ENCODE measurements around the gene MED4. TPM values are rescaled to one million over a fixed set of nuclear protein-coding genes. Genes with fewer than 3 reads are reported as not detected.

Gene MED4, protein sequence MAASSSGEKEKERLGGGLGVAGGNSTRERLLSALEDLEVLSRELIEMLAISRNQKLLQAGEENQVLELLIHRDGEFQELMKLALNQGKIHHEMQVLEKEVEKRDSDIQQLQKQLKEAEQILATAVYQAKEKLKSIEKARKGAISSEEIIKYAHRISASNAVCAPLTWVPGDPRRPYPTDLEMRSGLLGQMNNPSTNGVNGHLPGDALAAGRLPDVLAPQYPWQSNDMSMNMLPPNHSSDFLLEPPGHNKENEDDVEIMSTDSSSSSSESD
- 51.6 and 51.7 TPM in 2 replicates for total RNA-seq (2021)
- Bru-seq, nascent RNA = percentile 95 among the genes with signal in this experiment
- BruChase-seq, experiment 1, labeled RNA remaining after a 2-hour chase = percentile 94 among the genes with signal in this experiment
- BruChase-seq, experiment 2, labeled RNA remaining after a 6-hour chase = percentile 88 among the genes with signal in this experiment
- long read RNA-seq, transcript MED4-202 (7 exons, 931 nt) = minor isoform, 36 of 164 reads
- long read RNA-seq, transcript MED4-201 (7 exons, 2,022 nt) = major isoform, 110 of 164 reads
- long read RNA-seq, partial matches to known transcripts = 1 of 164 reads
- long read RNA-seq, other reads (novel, unspliced or antisense) = 17 of 164 reads

- intact Hi-C loops (cut with micrococcal nuclease; ENCODE audit: unreplicated experiment) = no loop called here
- peak within 1 kb of the TSS; percentile 95 for H3K27ac ChIP-seq (ENCODE audit: low read depth, low read length, poor library complexity, severe bottlenecking)
- BruUV-seq (replicated peaks) = no TSS peak
- TF ChIP-seq CTCF (conservative IDR thresholded peaks at IDR 0.05; ENCODE audit: low read depth, low read length) (peak; percentile 99), EZH2 (IDR thresholded peaks at IDR 0.05; ENCODE audit: borderline replicate concordance, low read depth, low read length, poor library complexity, severe bottlenecking) (no peak)
- H3K4me3 ChIP-seq (ENCODE audit: low read depth, low read length, poor library complexity, severe bottlenecking) = peak within 1 kb of the TSS; percentile 85
- no peaks in the 10 kb centered on the region for H3K9me3 ChIP-seq (ENCODE audit: low read depth, low read length, poor library complexity, severe bottlenecking)
- peak; percentile 98 for DNase-seq (ENCODE audit: low spot score)
- ChIA-PET POLR2A (ENCODE audit: low non-redundant PET) (interaction anchor here (0.6 kb wide), 1 partner anchor 79 kb away, joined by 3 read pairs; no protein-coding TSS in a partner anchor), CTCF (interaction anchor here (0.7 kb wide), 4 partner anchors 49 to 485 kb away, joined by 3 to 5 read pairs (median 4); no protein-coding TSS in a partner anchor)
- no peaks in the 10 kb centered on the region for H3K27me3 ChIP-seq (replicated peaks; ENCODE audit: insufficient read depth, low read depth, low read length, poor library complexity)
- no peaks in the 10 kb centered on the region for H3K36me3 ChIP-seq (ENCODE audit: insufficient read depth, low read length, poor library complexity, severe bottlenecking)
- peaks cover 15% of the 10 kb centered on the region for H3K4me1 ChIP-seq (ENCODE audit: insufficient read depth, low read length, poor library complexity, severe bottlenecking)
Measured at GRCh38 chr13:48094781-48095502, at the start of gene MED4. Gene MED4, minus strand, starts transcription at chr13:48095104. Its CDS starts 26 bp downstream, at chr13:48095078.

DNA sequence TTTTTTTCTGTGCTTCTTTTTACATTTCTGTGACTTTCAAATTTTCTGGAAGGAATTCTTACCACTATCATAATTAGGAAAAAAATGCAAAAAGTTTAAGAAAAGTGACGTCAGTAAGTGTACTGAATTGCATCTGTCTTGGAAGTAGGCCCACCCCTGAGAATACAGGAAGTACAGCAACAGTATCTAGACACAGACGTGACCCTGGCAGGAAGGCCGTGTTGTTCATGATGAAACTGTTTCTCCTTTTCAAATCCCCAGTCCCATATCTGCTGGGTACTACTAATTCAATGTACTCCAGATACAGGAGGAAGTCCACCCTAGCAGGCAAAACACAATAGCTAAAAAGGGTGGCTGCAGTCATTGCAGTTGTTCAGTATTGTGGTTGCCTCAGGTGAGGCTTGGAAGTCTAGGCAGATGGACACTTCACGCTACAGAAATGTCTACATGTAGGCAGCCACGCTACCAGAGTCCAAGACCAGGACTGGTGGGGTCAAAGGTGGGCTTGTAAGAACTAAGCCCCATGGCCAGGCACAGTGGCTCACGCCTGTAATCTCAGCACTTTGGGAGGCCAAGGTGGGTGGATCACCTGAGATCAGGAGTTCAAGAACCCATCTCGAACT, 49.6 kb upstream of the MED4 start:
- no peak for DNase-seq (ENCODE audit: low spot score)
- no peak for TF ChIP-seq EZH2 (IDR thresholded peaks at IDR 0.05; ENCODE audit: borderline replicate concordance, low read depth, low read length, poor library complexity, severe bottlenecking)
- TF ChIP-seq CTCF (conservative IDR thresholded peaks at IDR 0.05; ENCODE audit: low read depth, low read length) = no peak
- no peaks in the 10 kb centered on the region for H3K4me1 ChIP-seq (ENCODE audit: insufficient read depth, low read length, poor library complexity, severe bottlenecking)
- ChIA-PET CTCF (no interaction called here), POLR2A (ENCODE audit: low non-redundant PET) (no interaction called here)
- BruUV-seq (replicated peaks) = no TSS peak
- no peak overlapping the region for H3K27ac ChIP-seq (ENCODE audit: low read depth, low read length, poor library complexity, severe bottlenecking)
- intact Hi-C loops (cut with micrococcal nuclease; ENCODE audit: unreplicated experiment) = no loop called here
- no peaks in the 10 kb centered on the region for H3K27me3 ChIP-seq (replicated peaks; ENCODE audit: insufficient read depth, low read depth, low read length, poor library complexity)
- no peak overlapping the region for H3K4me3 ChIP-seq (ENCODE audit: low read depth, low read length, poor library complexity, severe bottlenecking)
- H3K36me3 ChIP-seq (ENCODE audit: insufficient read depth, low read length, poor library complexity, severe bottlenecking) = no peaks in the 10 kb centered on the region
- H3K9me3 ChIP-seq (ENCODE audit: low read depth, low read length, poor library complexity, severe bottlenecking) = no peaks in the 10 kb centered on the region

DNA sequence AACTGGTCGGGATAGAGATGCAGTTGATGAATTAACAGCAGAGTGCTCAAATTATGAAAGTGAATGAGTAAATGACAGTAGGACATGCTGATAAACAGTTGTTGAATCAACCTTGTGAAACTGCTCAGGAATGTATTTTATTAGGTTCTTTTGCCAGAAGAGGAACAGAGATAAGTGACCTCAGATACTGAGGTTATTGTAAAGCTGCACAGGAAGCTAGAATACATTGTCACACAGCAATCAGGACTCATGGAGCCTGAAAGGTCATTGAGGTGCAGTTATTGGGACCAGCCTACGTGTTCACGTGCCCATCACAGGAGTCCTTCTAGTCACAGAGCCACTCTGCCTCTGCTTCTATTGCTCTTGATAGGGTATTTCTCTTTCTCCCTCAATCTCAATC, 47.5 kb upstream of the MED4 start:
- CTCF ChIA-PET = no interaction called here
- H3K27me3 ChIP-seq (replicated peaks; ENCODE audit: insufficient read depth, low read depth, low read length, poor library complexity) = no peaks in the 10 kb centered on the region
- no peaks in the 10 kb centered on the region for H3K4me1 ChIP-seq (ENCODE audit: insufficient read depth, low read length, poor library complexity, severe bottlenecking)
- TF ChIP-seq CTCF (conservative IDR thresholded peaks at IDR 0.05; ENCODE audit: low read depth, low read length) (no peak), EZH2 (IDR thresholded peaks at IDR 0.05; ENCODE audit: borderline replicate concordance, low read depth, low read length, poor library complexity, severe bottlenecking) (no peak)
- POLR2A ChIA-PET (ENCODE audit: low non-redundant PET) = no interaction called here
- BruUV-seq (replicated peaks) = no TSS peak
- DNase-seq (ENCODE audit: low spot score) = no peak
- no peak overlapping the region for H3K27ac ChIP-seq (ENCODE audit: low read depth, low read length, poor library complexity, severe bottlenecking)
- H3K9me3 ChIP-seq (ENCODE audit: low read depth, low read length, poor library complexity, severe bottlenecking) = no peaks in the 10 kb centered on the region
- intact Hi-C loops (cut with micrococcal nuclease; ENCODE audit: unreplicated experiment) = no loop called here
- H3K36me3 ChIP-seq (ENCODE audit: insufficient read depth, low read length, poor library complexity, severe bottlenecking) = no peaks in the 10 kb centered on the region
- H3K4me3 ChIP-seq (ENCODE audit: low read depth, low read length, poor library complexity, severe bottlenecking) = no peak overlapping the region

Data from A673 (cell line).